Fibroblast of skin of right biceps (primary cell): ENCODE measurements around the gene ROR1.

Source experiments
- DNase-seq: peaks from one replicate; pipeline ENCODE4 v3.0.0-alpha.2; 2013

ROR1 gene

DNA sequence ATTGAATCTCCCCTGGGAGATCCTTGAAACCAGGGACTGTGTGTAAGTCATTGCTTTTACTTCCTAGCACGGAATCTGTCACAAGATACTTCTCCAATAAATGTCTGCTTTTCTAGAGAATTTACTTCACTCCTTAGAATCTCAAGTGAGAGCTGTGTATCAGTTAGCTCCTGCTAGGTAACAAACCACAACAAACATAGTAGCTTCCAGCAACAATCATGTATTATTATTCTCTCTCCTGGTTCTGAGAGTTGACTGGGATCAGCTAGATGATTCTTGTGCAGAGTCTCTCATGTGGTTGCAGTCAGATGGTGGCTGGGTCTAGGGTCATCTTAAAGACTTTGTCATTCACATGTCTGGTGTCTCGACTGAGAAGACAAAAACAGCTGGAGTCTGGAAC, 262.7 kb downstream of the ROR1 start:
- DNase-seq = no peak

DNA sequence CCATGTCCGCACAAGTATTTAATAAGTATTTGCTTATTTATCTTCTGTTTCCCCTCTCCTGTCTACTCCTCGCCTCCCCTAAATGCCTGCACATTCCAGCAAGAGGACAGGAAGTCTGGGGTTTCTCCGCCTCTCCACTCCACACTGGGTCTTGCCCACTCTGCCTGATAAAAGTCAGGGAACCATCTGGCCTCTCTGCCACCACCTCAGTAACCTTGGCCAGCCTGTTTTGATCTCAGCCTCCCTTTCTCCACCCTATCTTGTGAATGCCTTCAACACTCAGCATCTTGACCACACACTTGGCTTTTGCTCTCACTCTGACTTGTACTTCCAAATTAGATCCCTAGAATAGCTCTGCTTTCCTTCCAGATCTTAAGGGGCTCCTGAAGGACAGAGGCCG, 264.3 kb downstream of the ROR1 start:
- DNase-seq = peak; percentile 8

DNA sequence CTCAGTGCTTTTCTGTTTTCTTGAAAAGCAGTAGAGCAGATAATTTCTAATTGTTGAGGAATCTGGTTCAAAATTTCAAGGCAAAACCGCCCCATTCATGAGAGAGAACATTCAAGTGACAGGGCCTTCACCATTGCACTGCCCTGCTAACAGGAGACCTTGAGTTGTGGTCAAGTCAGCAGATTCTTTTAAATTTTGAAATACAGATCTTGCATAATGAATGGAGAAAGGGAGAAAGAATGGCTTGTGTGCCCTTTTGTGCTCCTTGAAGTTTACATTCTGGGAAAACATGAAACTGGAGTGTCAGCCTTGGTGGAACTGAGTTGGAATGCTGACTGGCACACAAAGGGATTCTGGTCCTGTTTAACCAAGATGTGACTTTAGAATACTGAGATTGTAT, 265.1 kb downstream of the ROR1 start:
- peak; percentile 54 for DNase-seq

DNA sequence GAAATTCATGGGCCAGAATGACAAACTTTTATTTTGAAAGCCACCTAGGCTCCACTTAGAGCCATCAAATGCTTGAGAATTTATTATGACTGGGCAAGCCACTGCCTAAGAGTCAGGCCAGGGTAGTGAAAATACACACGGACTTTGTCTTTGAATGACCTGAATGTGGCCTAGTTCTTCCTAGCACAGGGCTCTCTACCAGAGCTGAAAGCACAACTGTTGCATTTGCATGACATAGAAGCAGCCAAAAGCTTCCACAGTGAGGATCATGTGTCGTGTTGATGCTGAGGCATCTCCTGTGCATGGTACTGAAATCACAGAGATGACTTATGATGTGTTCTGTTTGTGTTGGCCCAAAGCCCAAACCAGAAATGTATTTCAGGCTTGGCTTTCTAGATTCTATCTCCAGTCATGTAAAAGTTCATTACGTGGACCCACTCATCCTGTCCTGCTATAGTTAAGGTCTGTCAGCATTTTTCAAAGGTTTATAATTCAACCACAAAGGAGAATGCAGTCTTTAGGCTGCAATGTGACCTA, 265.6 kb downstream of the ROR1 start:
- peak; percentile 100 for DNase-seq

DNA sequence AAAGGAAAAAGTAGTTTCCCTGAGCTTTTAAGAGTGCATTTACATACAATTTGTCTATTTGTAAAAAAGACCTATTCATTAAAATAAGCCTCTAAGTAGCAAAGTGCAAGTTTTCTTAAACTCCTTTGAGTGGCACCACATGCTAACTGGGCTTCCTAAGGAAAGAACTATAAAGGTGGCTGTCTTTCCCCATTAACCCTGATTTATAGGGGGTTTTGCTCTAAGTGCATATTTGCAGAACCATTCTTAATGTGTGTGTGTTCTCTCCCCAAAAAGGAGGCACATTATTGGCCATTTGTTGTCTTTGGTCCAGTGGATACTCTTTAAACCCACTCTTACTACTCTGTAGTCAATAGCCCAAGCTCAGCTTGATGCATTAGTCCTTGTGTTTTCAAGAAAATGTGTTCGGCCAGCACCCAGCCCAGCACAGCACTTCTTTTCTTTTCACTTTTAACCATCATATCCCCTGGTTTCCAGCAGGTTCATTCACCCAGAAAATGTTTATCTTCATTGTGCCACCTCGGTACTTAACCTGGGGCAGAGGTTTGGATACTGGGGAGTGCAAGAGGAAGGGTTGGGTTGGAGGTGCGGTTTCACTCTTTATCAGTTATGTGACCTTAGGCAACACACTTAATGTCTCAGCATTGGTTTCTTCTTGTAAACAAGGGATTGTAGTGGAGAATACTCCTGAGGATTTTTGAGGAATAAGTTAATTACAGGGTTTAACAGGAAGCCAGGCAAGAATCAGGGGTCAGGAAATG, 267.7 kb downstream of the ROR1 start:
- no peak for DNase-seq

DNA sequence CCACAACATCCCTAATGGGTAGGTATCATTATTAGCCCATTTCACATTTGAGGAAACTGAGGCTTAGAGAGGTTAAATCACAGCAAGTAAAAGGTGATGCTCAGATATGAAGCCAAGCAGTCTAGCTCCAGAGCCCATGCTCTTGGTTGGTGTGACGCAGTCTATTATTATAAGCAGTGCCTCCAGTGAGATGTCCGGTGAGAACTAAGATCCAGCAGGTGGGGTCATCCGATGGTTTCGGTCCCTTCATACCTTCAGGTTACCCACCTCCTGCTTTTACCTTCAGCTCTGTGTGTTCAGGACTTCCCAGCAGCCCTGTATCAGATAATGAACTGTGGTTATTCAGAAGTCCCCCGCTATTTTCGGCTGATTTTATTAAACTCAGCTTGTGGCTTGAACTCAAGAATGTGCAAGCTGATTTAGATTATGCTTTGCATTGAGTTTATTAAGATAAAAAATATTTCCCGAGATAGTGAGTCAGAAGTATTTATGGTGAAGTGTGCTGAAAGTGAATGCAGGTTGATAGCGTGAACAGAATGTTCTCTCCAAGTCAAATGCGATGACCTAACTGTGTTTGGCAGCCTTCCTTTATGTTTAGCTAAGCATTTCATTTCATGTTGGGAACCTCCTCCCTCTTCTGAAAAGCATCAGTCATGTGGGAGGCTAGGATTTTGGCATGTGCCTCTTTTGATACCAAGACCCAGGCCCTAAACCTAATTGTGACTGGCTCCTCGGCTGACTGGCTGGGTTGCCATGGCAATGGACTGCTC, 268.7 kb downstream of the ROR1 start:
- DNase-seq = peak; percentile 98

DNA sequence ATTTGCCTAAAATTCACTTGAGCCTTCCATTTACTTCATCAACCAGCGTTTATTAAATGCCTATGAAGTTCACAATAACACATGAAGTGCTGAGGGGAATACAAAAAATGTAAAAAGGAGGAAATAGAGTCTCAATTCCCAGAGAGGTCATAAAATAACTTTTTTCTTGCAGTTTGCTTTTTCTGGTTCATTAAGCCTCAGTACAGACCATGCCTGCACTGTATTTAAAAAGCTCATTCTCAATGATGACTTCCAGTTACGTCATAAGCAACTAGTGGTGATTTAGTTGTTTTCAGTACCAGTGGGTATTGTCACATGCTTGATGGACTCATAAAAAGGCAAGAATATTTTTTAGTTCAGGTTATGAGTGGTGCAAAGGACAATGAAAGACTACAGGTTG, 269.5 kb downstream of the ROR1 start:
- peak; percentile 14 for DNase-seq

DNA sequence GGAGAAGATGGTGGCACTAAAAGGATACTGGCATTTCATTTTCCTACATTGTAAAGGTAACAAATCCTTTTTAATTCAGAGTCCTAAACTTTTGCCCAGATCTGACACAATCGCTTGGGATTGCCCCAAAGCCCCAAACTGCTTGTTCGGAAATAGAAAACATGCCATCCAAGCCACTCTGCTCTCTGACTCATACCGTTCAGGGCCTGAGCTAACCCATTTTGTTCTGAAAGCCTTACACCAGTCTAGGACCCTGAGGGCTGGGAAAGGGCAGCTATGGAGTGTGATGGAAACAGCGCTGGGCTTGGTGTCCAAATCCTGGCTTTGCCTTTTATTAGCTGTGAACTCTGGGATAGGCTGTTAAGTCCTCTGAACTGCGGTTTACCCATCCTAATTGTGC, 270.2 kb downstream of the ROR1 start:
- DNase-seq = peak; percentile 64

DNA sequence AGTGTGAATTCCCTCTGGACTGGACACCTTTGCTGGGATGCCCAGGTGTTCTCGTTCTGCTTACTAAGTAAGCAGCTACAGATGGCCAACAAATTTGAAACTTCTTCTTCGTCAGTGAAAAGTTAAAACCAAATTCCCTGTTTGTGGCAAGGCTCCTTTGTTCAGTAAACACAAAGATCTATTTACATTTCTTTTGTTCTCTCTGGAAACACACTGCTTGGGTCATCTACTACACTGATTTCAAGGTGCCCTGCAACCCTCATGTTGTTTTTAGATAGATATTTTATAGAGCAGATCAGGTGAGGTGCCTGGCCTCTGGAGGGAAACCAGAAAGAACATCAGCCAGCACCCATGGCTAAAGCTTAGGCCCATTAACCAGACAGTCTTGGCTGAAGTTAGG, 272.4 kb downstream of the ROR1 start:
- DNase-seq = no peak

DNA sequence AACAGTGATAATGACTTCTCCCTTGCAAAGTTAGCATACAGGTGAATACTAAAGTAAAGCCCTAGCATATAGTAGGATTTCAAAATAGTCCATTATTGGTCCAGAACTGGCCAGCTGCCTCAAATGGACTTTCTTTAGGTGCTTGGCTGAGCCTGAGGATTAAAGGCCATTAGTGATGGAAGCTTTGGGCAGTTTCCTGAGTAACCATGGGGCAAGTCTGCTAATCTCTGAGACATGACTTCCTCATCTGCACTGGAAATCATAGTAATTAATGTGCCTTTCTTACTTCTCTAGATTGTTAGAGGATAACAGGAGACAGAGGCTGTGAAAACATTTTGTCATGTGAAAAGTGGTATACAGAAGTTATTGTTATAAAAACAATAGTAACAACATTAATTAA, 273.1 kb downstream of the ROR1 start:
- DNase-seq = no peak

DNA sequence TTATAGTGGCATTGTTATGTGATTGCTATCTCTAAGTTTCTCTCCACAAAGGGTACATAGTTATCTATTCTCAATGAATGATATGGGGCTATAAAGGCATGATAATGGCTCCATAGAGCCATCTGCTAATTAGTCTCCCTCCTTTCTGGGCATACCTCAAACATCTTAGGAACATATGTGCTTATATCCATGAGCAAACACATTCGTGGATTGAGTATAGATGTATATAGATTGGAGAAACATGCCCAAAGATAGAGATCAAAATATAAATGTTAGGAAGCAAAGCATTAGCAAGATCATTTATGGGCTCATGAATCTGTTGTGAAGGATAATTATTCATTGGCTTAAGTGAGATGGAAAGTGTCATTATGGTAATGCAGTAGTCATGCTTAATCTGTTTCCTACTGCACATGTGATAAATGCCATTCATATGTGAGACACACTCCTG, 273.8 kb downstream of the ROR1 start:
- DNase-seq = no peak

DNA sequence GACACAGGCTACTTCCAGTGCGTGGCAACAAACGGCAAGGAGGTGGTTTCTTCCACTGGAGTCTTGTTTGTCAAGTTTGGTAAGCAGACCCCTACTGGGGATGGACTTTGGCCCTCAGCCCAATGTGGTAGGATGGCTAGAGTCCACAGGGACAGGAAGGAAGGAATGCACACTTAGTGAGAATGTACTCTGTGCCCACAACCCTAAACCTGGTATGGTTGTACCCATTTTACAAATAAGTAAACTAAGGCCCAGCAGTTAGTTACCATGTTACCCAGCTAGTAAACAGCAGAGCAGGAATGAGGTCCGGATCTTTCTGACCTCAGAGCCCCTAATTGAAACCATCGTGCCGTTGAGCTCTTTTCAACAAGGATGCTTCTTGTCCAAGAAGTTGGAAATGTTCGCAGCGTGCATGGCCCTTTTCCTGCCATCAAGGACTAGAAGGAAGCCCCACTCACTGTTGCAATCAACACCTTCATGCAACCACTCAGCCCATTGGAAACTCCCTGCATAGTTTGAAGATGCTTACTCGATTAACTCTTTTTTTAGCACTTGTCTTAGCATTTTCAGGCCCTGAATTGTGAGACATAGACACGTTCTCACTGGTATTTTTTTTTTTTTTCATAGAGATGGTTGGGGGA, 276.2 kb downstream of the ROR1 start:
- DNase-seq = no peak

DNA sequence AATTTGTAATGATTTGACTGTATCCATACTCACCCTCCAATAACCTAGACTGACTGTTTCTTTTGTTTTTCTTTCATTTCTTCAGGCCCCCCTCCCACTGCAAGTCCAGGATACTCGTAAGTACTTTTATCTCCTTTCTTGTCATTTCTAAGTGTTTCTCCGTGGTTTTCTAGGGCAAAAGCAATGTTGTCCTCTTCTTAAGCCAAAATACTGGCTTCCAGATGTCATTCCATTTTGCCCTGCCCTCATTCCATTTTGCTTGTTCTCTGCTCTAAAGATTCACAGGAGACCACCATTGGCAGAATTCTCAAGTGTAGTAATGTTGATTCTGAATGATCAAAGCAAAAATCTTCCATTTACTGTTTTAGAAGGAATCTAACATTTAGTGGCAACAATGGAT, 276.8 kb downstream of the ROR1 start:
- no peak for DNase-seq

DNA sequence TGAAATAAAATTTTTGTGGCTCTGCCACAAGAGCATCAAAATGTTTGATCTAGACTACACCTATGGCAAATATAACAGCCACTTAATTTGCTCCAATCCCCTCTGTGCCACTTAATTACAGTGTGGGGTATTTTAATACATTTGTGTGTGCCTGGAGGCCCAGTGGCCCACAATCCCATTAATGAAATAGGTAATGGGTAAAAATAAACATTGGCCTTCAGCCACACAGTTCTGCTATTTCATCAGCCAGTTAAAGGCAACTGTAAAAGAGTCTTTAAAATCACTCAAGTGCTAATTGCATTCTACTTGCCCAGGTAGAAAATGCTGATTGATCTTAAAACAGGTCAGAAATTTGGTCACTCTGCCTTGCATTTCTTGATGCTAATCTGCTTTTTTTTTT, 278.0 kb downstream of the ROR1 start:
- no peak for DNase-seq

DNA sequence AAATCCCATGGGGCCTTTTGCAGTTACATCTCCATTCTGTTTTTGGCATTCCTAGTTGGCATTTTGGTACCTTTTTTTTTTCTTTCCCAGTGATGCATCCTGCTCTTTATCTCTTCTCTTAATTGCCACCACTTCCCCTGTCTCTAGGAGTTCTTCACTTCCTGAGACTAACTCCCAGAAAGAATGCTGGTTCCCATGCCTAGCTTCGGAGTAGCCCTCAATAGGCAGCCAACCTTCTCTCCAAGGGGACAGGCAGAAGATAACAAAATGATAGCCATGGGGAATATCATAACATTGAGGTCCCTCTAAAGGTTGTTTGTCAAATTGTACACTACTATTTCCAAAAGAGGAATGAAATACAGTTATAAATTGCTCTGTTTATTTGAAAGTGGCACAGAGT, 279.0 kb downstream of the ROR1 start:
- DNase-seq = no peak

DNA sequence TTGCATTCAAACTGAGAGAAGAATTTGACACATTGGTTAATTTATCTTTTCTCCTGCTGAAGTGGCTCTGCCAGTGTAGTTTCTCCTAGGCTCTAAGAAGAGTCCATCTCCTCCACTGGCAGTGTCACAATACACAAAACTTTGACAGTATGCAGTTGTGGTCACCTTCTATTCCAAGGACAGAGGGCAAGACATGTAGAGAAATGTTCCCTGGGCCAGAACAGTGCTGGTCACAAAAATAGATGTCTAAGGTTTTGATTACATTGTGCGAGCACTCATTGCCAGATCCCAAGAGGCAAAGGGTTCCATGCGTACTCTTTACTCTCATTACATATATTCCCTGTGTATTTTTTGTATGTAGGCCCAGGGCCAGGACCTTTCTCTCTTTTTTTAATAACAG, 281.5 kb downstream of the ROR1 start:
- DNase-seq = no peak

DNA sequence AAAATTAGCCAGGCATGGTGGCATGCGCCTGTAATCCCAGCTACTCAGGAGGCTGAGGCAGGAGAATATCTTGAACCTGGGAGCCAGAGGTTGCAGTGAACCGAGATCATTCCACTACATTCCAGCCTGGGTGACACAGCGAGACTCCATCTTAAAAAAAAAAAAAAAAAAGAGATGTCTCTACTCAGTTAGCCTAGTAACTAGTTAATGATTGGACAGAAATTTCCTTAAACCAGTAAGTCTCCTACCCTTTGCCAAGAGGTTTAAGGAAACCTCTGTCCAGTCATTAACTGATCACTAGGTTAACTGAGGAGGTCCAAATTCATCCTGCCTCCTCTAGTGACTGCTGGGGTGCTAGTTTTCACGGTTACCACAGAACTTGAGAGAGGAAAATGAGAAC, 285.7 kb downstream of the ROR1 start:
- no peak for DNase-seq

DNA sequence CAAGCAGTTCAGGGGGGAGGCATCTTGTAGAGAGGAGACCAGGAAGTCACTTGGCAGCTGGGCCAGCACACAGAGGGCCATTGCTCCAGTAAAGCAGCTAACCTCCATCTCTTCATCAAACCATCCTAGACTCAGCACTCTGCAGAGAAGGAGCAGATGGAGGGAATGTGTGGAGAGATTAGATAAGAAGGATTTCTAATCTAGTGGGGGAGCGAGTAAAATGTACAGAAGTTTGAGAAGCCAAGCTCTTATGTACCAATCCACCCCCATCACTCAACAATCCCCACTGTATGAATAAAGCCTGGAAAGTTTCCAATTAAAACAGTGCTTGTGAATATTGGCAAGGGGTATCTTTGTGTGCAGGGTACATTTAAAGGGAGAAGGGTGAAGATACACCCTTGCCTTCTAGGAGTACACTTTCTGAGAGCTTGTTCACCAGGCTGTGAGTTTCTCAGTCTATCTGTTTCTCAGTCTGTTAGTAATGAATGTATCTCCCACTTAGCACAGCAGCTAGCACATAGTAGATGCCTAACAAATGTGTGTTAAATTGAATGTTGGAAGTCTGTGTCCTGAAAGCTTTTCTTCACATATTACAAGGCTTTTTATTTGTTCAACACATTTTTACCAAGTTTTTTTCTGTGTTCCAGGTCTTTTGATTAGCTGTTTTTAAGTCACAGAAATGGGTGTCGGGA, 286.9 kb downstream of the ROR1 start:
- peak; percentile 17 for DNase-seq

DNA sequence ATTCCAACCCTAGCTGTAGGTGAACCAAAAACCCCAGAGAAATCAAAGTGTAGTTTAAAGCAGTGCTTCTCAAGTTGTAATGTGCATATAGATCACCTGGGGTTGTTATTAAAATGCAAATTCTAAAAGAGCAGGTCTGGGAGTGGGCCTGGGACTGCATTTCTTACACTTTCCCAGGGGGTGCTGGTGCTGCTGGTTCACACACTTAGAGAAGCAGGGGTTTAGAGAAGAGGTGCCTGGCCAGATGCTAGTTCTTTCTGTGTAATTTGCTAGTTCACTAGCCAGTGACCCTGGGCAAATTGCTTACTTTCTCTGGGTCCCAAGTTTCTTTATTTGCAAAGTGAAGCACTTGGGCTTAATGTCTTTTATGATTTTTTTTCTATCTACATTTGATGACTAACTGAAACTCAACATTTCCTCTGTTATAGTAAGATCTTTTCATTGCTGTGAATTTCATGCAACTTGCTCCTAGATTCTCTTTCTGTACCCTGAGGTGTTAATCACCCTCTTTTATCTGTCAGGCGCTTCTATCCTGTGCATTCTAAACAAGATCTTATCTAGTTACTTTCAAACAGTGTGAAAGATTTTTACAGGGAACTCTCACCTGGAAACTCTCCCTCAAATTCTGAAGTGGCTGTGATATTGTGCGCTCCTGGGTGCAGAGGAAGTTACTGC, 287.8 kb downstream of the ROR1 start:
- DNase-seq = no peak

DNA sequence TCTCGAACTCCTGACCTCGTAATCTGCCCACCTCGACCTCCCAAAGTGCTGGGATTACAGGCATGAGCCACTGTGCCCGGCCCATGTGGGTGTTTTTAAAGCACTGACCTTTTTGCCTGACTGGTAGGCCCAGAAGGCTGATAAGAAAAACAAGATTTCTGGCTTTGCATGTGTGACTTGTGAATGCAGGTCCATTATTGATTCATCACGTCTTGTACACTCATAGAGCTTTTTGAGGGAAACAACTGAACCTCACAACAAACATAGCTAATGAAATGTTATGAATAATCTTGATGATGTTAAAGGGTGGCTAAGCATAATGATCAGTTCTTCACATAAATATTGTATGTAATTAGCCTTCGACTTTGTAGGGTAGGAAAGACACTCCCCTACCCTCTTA, 288.7 kb downstream of the ROR1 start:
- DNase-seq = no peak

DNA sequence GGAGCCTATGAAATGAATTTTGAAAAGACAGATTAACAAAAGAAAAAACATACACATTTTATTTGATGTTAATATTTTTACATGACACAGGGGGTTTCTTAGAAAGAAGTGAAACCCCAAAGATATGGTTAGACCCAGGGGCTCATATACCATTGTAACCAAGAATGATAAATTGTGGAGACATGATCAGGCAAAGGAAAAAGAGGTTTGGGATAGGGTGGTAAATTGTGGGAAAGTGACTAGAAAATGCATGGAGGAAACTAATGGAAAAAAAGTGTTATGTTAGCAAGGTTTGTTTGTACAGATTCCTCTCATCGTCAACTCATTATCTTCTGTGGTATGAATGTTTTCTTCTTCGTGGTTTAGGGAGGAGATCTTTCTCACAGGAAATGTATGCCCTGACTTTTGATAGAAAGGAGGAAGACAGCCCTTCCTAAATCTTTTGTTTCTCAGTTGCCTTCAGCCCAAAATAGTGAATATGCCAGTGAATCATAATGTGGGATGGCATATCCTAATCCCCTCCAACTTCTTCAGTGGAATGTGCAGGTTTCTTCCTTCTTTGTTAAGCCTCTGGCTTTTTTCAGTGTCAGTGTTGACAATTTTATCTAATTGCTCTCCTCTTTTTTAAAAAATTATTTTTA, 289.2 kb downstream of the ROR1 start:
- peak; percentile 62 for DNase-seq

DNA sequence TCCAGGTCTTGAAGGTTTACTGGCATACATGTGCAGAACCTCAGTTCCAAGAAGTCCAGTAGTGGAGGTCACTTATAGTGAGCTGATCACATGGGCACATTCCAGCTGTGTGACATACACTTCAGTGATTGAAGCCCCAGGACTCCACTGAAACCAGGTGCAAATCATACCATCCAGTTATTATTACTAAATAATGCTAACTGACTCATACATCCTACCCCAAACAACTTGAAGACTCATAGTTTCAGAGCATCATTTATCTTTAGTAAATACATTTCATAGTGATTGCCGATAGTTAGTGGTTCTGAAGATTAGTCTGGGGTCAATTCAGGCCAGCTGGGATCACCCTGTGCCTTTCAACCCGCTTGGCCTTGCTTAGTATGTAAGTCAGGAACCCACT, 291.8 kb downstream of the ROR1 start:
- DNase-seq = no peak
